Measurements from ENCODE around the gene TNNC1. TPM values are rescaled to one million over a fixed set of nuclear protein-coding genes. Genes with fewer than 3 reads are reported as not detected.

TNNC1 gene
- total RNA-seq, 1 donor from 2014 or later, result 352 TPM

DNA sequence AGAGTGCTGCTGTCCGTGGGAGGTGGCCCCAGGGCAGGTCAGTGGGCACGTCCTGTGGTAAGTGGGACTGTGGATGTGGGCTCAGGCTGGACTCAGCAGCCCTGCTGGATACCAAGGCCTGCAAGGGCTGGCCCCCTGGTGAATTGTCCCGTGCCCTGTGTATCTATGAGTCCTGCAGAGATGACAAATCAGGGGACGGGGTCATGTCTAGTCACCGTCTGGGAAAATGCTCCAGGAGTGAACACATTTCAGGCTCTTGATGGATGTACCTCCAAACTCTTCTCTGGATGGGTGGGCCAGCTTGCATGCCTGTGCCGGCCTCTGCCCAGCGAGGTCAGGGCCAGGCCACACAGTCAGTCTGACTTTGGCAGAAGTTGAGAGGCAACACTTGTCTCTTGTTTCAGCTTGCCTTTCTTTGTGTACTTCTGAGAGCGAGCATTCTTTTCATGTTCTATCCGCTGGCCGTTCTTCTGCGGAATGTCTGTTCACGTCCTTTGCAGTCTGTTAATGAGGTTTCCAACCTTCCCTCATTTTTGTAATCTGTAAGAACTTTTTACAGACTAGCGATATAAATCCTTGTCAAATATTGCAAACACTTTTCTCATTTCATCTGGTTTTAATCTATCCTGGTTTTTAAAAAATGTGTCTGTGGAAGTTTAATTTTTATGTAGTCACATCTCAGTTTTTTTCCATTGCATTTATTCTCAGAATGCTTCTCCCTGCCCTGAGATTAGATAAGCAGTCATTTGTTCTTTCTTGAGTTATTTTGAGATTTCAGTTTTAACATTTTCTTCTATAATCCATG is 29.9 kb upstream of the TNNC1 start:
- peak; percentile 53 for DNase-seq

GRCh38 chr3:52483081-52483480 is 29.2 kb upstream of the TNNC1 start:
- no peak for DNase-seq

- DNase-seq, result no peak
These were observed 28.1 kb upstream of the TNNC1 start for GRCh38 chr3:52481819-52482521.

GRCh38 chr3:52480768-52481715 is 27.2 kb upstream of the TNNC1 start:
- no peak for DNase-seq

- no peak for DNase-seq
These were observed 26.2 kb upstream of the TNNC1 start for GRCh38 chr3:52479877-52480575.

DNA sequence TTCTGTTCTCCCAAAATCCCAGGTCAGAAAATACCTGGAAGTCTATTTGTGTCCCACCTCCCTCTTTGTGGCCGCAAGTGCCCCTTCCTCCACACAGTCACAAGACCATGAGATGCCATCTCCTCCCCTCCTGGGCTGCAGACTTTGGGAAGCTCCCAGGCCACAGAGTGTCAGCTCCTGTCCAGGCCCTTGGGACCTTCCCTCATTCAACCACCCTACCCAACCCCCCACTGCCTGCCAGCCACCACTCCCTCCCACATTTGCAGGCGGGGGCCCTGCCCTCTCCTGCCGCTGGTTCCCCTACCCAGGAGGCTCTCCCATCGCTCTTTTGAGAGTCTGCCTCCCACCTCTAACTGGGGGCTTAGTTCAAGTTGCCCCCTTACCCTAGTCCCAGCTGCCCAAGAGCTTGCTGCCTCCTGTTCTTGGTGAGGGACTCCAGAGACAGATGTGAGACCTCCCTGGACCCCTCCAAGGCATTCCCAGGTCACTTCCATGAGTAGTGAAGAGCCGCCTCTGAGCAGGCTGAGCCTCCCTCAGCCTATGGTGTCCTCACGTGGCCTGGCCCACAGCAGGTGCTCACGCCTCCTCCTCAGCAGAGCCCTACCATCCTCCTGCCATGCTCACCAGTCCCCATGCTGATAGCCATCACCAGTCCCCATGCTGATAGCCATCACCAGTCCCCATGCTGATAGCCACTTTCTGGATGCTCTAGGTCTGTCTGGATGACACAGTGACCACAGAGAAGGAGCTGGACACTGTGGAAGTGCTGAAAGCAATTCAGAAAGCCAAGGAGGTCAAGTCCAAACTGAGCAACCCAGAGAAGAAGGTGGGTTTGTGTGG is 25.4 kb upstream of the TNNC1 start:
- DNase-seq, result no peak

DNA sequence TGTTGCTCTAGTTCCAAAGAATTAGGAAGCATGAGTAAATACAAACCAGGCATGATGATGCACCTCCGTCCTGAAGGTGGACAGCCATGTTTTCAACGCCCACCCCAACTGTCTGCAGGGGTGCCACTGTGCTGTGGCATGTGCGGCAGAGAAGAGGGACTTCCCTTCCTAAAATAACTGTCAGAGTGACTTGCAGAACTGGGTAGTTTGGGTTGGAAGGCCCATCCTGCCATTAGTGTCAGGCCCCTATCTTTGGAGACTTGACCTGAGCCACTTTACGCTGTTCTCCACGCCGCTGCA is 23.9 kb upstream of the TNNC1 start:
- DNase-seq, result no peak

GRCh38 chr3:52477076-52477795 is 23.4 kb upstream of the TNNC1 start:
- no peak for DNase-seq

GRCh38 chr3:52473026-52473425 is 19.2 kb upstream of the TNNC1 start:
- no peak for DNase-seq

DNA sequence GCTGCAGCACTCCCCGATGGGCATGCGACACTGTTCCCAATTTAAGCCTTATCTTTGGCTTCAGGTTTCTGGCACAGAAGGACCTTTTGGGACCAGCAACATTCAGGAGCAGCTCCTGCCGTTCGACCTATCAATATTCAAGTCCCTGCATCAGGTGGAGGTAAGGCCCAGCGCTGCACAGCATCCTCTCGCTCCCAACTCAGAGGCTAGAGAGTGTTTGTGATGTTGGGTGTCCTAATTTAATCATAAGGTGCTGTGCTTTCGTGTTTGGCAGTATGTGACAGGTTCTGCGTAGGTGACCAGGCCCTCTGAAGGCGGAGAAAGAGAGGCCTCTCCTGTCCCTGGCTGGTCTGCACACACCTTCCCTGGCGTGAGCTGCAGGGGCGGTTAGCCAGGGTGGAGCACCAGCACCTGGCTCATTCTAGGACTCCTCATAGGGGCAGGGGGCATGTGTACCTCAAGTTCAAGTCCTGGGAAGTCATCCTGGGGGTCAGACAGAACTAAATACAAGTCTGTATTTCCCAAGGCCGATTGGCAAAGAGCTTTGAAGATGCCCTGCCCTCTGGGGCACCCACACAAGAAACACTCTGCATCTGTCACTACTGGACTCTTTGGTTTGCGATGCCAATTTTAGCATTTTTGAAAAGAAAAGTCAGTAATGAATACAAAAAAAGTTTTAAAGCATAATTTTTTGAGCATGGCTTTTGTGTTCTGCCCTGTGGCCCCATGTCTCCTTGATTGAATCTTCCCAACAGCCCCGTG is 18.6 kb upstream of the TNNC1 start:
- DNase-seq, result no peak

- DNase-seq, result peak; percentile 71
These were observed 17.8 kb upstream of the TNNC1 start for GRCh38 chr3:52471371-52472238.

DNA sequence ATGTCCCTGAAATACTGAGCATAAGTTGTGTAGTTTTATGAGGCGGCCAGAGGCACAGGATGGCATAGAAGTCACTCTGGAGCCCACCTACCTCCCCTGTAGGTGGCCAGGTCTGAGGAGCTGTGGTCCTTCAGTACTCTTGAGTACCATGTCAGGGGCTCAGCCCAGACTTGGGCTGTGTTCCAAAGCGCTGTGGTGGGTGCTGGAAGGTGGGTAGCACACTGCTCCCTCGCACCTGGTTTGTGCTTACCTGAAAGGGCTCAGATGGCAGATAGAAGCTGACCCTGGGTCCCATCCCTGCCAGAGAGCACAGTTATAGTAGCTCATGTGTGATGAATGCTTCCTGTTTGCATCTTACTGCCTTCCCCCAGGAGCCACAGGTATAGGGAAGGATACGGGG is 17.1 kb upstream of the TNNC1 start:
- DNase-seq, result no peak

DNA sequence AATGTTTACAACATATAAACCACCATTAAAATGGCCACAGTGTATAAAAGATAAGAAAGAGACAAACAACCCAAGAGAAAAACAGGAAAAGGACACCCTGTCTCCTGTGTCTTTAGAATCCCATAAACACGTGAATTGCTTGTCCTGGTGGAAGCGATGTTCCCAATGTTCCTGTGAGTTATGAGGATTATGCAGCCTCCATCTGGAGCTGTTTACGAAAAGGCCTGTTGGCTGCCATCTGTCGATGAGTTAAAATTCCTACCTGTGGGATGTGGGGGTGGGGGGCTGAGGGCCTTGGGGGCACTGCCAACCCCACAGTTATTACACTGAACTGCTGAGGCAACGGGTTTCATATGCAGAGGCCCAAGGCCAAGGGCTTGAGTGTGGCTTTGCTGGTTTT is 15.2 kb upstream of the TNNC1 start:
- DNase-seq, result no peak

GRCh38 chr3:52468336-52468735 is 14.5 kb upstream of the TNNC1 start:
- DNase-seq, result no peak

- DNase-seq, result no peak
These were observed 9.6 kb upstream of the TNNC1 start for GRCh38 chr3:52463416-52463815.

GRCh38 chr3:52461874-52462273 is 8.0 kb upstream of the TNNC1 start:
- no peak for DNase-seq

GRCh38 chr3:52458770-52459545 is 5.1 kb upstream of the TNNC1 start:
- no peak for DNase-seq

Measured in tongue (tissue), 2 donors.